ENCODE measurements around the gene HSD11B1L.

HSD11B1L gene, protein sequence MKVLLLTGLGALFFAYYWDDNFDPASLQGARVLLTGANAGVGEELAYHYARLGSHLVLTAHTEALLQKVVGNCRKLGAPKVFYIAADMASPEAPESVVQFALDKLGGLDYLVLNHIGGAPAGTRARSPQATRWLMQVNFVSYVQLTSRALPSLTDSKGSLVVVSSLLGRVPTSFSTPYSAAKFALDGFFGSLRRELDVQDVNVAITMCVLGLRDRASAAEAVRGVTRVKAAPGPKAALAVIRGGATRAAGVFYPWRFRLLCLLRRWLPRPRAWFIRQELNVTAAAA

GRCh38 chr19:5680437-5681368 lies at the start of gene HSD11B1L, which contains the start of gene MICOS13:
HSD11B1L (plus strand) TSS chr19:5681027; CDS start chr19:5684833, 3,806 bp downstream.
MICOS13 (minus strand) TSS chr19:5680516; CDS start chr19:5680486, 30 bp downstream.
- H3K4me1 ChIP-seq (ENCODE audit: control insufficient read depth, insufficient read depth, low read length) = 0 out of 2 replicates have a peak, but pooled peaks cover 6% of the 10 kb centered on the region
- H3K9ac ChIP-seq (ENCODE audit: low read depth, low read length) = peak within 1 kb of the TSS; percentile 79
- no peaks in the 10 kb centered on the region for H3K27me3 ChIP-seq (ENCODE audit: control insufficient read depth, insufficient read depth, low read length)
- peak within 1 kb of the TSS; percentile 97 for H3K4me3 ChIP-seq (ENCODE audit: low read depth, low read length)
- peak within 1 kb of the TSS; percentile 66 for H3K27ac ChIP-seq (ENCODE audit: low read depth, low read length)
- H3K9me3 ChIP-seq (ENCODE audit: control insufficient read depth, insufficient read depth, low read length) = no peaks in the 10 kb centered on the region
- no peaks in the 10 kb centered on the region for H3K36me3 ChIP-seq (ENCODE audit: control insufficient read depth, insufficient read depth, low read length)

DNA sequence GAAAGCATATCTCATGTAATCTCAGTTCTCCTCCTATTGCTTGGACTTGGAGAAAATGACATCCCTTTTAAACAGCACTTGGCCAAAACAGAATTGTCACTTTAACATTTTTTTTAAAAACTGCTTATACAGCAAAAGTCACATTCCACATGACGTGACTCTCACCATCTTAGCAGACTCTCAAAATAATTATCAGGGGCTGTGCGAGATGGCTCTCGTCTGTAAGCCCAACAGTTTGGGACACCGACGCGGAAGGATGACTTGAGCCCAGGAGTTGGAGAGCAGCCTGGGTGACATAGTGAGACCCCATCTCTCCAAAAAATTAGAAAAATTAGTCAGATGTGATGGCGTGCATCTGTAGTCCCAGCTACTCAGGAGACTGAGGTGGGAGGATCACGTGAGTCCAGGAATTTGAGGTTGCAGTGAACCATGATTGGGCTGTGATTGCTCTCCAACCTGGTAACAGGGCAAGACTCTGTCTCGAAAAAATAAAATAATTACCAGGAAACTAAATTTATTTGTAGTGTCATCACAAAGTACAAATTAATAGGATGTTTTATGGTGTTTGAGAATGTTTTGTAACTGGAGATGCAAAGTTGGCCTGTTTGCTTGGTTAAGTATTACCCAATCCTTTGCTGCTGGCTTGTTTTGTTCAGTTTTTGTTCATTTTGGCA lies 49.1 kb upstream of the HSD11B1L start:
- no peak overlapping the region for H3K9ac ChIP-seq (ENCODE audit: low read depth, low read length)
- no peak overlapping the region for H3K27ac ChIP-seq (ENCODE audit: low read depth, low read length)
- H3K9me3 ChIP-seq (ENCODE audit: control insufficient read depth, insufficient read depth, low read length) = no peaks in the 10 kb centered on the region
- H3K4me1 ChIP-seq (ENCODE audit: control insufficient read depth, insufficient read depth, low read length) = no peaks in the 10 kb centered on the region
- H3K27me3 ChIP-seq (ENCODE audit: control insufficient read depth, insufficient read depth, low read length) = no peaks in the 10 kb centered on the region
- peaks cover 68% of the 10 kb centered on the region for H3K36me3 ChIP-seq (ENCODE audit: control insufficient read depth, insufficient read depth, low read length)
- no peak overlapping the region for H3K4me3 ChIP-seq (ENCODE audit: low read depth, low read length)

GRCh38 chr19:5632241-5632612 lies 48.6 kb upstream of the HSD11B1L start:
- H3K4me3 ChIP-seq (ENCODE audit: low read depth, low read length) = no peak overlapping the region
- no peak overlapping the region for H3K9ac ChIP-seq (ENCODE audit: low read depth, low read length)
- no peaks in the 10 kb centered on the region for H3K27me3 ChIP-seq (ENCODE audit: control insufficient read depth, insufficient read depth, low read length)
- no peak overlapping the region for H3K27ac ChIP-seq (ENCODE audit: low read depth, low read length)
- no peaks in the 10 kb centered on the region for H3K9me3 ChIP-seq (ENCODE audit: control insufficient read depth, insufficient read depth, low read length)
- no peaks in the 10 kb centered on the region for H3K4me1 ChIP-seq (ENCODE audit: control insufficient read depth, insufficient read depth, low read length)
- H3K36me3 ChIP-seq (ENCODE audit: control insufficient read depth, insufficient read depth, low read length) = peaks cover 63% of the 10 kb centered on the region

- H3K9me3 ChIP-seq (ENCODE audit: control insufficient read depth, insufficient read depth, low read length) = no peaks in the 10 kb centered on the region
- no peaks in the 10 kb centered on the region for H3K4me1 ChIP-seq (ENCODE audit: control insufficient read depth, insufficient read depth, low read length)
- no peak overlapping the region for H3K4me3 ChIP-seq (ENCODE audit: low read depth, low read length)
- H3K27ac ChIP-seq (ENCODE audit: low read depth, low read length) = no peak overlapping the region
- H3K9ac ChIP-seq (ENCODE audit: low read depth, low read length) = no peak overlapping the region
- no peaks in the 10 kb centered on the region for H3K27me3 ChIP-seq (ENCODE audit: control insufficient read depth, insufficient read depth, low read length)
- H3K36me3 ChIP-seq (ENCODE audit: control insufficient read depth, insufficient read depth, low read length) = peaks cover 58% of the 10 kb centered on the region
These were observed 48.2 kb upstream of the HSD11B1L start for GRCh38 chr19:5632657-5633056.

DNA sequence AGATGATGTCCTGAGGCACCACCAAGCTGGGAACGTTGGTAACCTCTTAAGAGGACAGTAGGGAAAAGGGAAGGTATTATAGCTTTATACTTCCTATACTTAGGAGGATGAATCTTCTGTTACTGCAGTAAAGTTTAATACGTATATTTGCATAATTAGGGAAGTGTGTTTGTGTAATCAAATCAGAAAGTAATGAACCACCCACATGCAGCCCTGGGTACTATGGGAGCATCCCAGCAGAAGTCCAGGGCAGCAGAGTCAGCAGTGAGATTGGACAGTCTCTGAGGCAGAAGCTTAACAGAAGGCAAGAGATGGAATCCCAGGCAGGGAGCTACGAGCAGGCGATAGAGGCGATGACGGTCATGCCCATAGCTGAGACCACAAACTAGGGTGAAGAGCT lies 45.4 kb upstream of the HSD11B1L start:
- no peaks in the 10 kb centered on the region for H3K27me3 ChIP-seq (ENCODE audit: control insufficient read depth, insufficient read depth, low read length)
- no peak overlapping the region for H3K4me3 ChIP-seq (ENCODE audit: low read depth, low read length)
- H3K36me3 ChIP-seq (ENCODE audit: control insufficient read depth, insufficient read depth, low read length) = peaks cover 35% of the 10 kb centered on the region
- H3K9me3 ChIP-seq (ENCODE audit: control insufficient read depth, insufficient read depth, low read length) = no peaks in the 10 kb centered on the region
- no peaks in the 10 kb centered on the region for H3K4me1 ChIP-seq (ENCODE audit: control insufficient read depth, insufficient read depth, low read length)
- H3K27ac ChIP-seq (ENCODE audit: low read depth, low read length) = no peak overlapping the region
- H3K9ac ChIP-seq (ENCODE audit: low read depth, low read length) = no peak overlapping the region

DNA sequence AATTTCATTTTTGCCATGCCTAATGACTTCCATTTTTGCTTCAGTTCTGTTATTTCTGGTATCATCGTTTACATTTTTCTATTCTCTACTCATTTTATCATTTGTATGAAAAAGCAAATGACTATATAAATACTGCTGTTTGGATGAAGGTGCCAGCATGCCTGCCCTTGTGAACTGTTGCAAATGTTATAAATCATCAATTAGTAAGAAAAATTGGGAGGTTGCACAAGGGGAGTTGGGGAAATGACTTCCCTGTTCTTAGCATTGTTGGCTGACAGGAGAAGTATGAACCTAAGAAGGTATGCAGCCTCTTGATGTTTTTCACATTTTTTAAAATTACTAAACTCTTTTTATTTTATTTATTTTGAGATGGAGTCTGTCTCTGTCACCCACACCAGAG lies 42.9 kb upstream of the HSD11B1L start:
- H3K27ac ChIP-seq (ENCODE audit: low read depth, low read length) = no peak overlapping the region
- H3K27me3 ChIP-seq (ENCODE audit: control insufficient read depth, insufficient read depth, low read length) = no peaks in the 10 kb centered on the region
- H3K4me1 ChIP-seq (ENCODE audit: control insufficient read depth, insufficient read depth, low read length) = no peaks in the 10 kb centered on the region
- no peak overlapping the region for H3K9ac ChIP-seq (ENCODE audit: low read depth, low read length)
- no peak overlapping the region for H3K4me3 ChIP-seq (ENCODE audit: low read depth, low read length)
- no peaks in the 10 kb centered on the region for H3K9me3 ChIP-seq (ENCODE audit: control insufficient read depth, insufficient read depth, low read length)
- H3K36me3 ChIP-seq (ENCODE audit: control insufficient read depth, insufficient read depth, low read length) = peaks cover 41% of the 10 kb centered on the region

DNA sequence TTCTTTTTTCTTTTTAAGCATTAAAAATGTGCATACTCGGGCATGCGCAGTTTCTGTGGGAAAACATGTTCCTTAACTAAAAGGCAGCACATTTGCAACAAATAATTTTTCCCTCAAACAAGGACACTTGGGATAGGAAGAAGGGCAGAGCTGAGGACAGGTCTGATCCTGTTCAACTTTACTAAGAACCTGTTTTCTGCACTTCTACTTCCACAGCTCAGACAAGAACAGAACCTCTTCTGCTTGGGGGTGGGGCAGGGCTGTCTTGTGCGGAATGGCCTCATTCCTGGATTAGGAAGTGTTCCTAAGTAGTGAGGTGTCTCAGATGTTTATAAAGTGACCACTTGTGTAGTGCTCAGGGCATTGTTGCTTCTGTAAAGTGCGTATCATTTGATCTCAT lies 39.7 kb upstream of the HSD11B1L start:
- Histone ChIP-seq H3K4me1 (ENCODE audit: control insufficient read depth, insufficient read depth, low read length) (no peaks in the 10 kb centered on the region), H3K36me3 (ENCODE audit: control insufficient read depth, insufficient read depth, low read length) (peaks cover 61% of the 10 kb centered on the region), H3K4me3 (ENCODE audit: low read depth, low read length) (no peak overlapping the region), H3K27me3 (ENCODE audit: control insufficient read depth, insufficient read depth, low read length) (no peaks in the 10 kb centered on the region), H3K9me3 (ENCODE audit: control insufficient read depth, insufficient read depth, low read length) (no peaks in the 10 kb centered on the region), H3K9ac (ENCODE audit: low read depth, low read length) (no peak overlapping the region), H3K27ac (ENCODE audit: low read depth, low read length) (no peak overlapping the region)

DNA sequence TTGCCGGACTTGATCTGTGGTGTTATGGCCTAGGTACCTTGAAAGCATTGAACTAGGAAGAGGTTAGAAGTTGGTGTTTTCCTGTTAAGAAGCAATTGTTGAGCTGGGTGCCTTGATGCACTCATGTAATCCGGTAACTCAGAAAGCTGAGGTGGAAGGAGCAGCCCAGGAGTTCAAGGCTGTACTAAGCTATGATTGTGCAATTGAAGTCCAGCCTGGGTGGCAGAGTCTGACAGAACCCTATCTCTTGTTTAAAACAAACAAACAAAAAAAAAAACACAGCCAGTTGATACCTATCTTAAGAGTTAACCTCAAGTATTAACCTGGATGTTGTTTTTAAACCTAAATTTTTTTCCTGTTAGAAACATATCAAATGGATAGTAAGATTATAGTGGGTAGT lies 38.6 kb upstream of the HSD11B1L start:
- peaks cover 67% of the 10 kb centered on the region for H3K36me3 ChIP-seq (ENCODE audit: control insufficient read depth, insufficient read depth, low read length)

DNA sequence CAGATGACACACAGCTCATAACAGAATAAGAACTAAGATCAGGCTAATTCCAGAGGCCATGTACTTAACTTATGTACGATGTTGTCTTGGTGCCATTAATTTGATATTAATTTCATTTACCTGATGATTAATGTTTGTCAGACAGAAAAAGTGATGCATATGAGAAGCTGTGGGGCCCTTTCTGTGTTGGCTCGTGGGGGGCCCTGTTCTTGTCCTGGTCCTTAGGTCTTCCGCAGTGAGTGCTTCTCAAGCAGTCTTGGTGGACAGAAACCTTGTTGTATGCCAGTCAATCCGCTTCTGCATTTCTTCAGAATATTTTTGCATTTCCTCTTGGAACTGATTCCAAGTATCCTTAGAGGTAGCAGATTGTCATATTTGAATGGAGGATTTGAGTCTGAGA lies 37.8 kb upstream of the HSD11B1L start:
- H3K36me3 ChIP-seq (ENCODE audit: control insufficient read depth, insufficient read depth, low read length) = peaks cover 75% of the 10 kb centered on the region
- H3K9ac ChIP-seq (ENCODE audit: low read depth, low read length) = no peak overlapping the region
- no peaks in the 10 kb centered on the region for H3K9me3 ChIP-seq (ENCODE audit: control insufficient read depth, insufficient read depth, low read length)
- H3K27me3 ChIP-seq (ENCODE audit: control insufficient read depth, insufficient read depth, low read length) = no peaks in the 10 kb centered on the region
- no peak overlapping the region for H3K4me3 ChIP-seq (ENCODE audit: low read depth, low read length)
- no peaks in the 10 kb centered on the region for H3K4me1 ChIP-seq (ENCODE audit: control insufficient read depth, insufficient read depth, low read length)
- H3K27ac ChIP-seq (ENCODE audit: low read depth, low read length) = no peak overlapping the region

More for the DNA sequence above, 38.6 kb upstream of the HSD11B1L start:
- Histone ChIP-seq H3K4me1 (ENCODE audit: control insufficient read depth, insufficient read depth, low read length) (no peaks in the 10 kb centered on the region), H3K9ac (ENCODE audit: low read depth, low read length) (no peak overlapping the region), H3K4me3 (ENCODE audit: low read depth, low read length) (no peak overlapping the region), H3K27ac (ENCODE audit: low read depth, low read length) (no peak overlapping the region), H3K9me3 (ENCODE audit: control insufficient read depth, insufficient read depth, low read length) (no peaks in the 10 kb centered on the region), H3K27me3 (ENCODE audit: control insufficient read depth, insufficient read depth, low read length) (no peaks in the 10 kb centered on the region)

DNA sequence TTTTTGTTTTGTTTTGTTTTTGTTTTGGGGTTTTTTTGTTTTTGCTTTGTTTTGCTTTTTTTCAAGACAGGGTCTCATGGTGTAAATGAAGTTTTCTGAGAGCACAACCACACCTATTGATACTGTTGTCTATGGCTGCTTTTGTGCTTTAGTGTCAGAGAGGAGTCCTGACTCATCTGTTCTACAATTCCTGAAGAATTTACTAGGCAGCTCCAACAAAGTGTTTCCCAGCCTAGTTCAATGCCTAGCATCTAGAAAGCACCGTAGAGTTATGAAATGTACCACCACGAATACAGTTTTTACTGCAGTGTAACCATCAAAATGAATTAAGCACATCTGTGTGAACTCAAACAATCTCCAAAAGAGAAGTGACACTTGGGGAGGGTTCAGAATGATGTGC lies 36.8 kb upstream of the HSD11B1L start:
- Histone ChIP-seq H3K27me3 (ENCODE audit: control insufficient read depth, insufficient read depth, low read length) (no peaks in the 10 kb centered on the region), H3K4me3 (ENCODE audit: low read depth, low read length) (no peak overlapping the region), H3K9me3 (ENCODE audit: control insufficient read depth, insufficient read depth, low read length) (no peaks in the 10 kb centered on the region), H3K27ac (ENCODE audit: low read depth, low read length) (no peak overlapping the region), H3K4me1 (ENCODE audit: control insufficient read depth, insufficient read depth, low read length) (no peaks in the 10 kb centered on the region), H3K9ac (ENCODE audit: low read depth, low read length) (no peak overlapping the region), H3K36me3 (ENCODE audit: control insufficient read depth, insufficient read depth, low read length) (peaks cover 79% of the 10 kb centered on the region)
